SHP77 (cell line): ENCODE results near the gene ETFA.

Experiments
- DNase-seq, 2 experiments: peaks; one replicate each; lab custom pipeline; 2025; lab: John Stamatoyannopoulos, UW

Gene ETFA

GRCh38 chr15:76340198-76340802 is 29.0 kb upstream of the ETFA start:
- DNase-seq, result peak in 1 of 2 experiments; percentile 19

- no peak for DNase-seq
Observed at GRCh38 chr15:76339305-76340197, 28.3 kb upstream of the ETFA start.

- DNase-seq, result no peak
Observed at GRCh38 chr15:76338486-76339304, 27.4 kb upstream of the ETFA start.

- no peak for DNase-seq
Observed at GRCh38 chr15:76337696-76338485, 26.6 kb upstream of the ETFA start.

GRCh38 chr15:76337059-76337695 is 25.9 kb upstream of the ETFA start:
- DNase-seq, result no peak

- DNase-seq, result no peak
Observed at GRCh38 chr15:76336254-76337058, 25.2 kb upstream of the ETFA start, which contains the start of gene ISL2. Gene ISL2, plus strand, starts transcription at chr15:76336773. Its CDS starts 111 bp downstream, at chr15:76336884.

- DNase-seq, result no peak
Observed at GRCh38 chr15:76335307-76336253, 24.3 kb upstream of the ETFA start.

GRCh38 chr15:76334438-76335306 is 23.4 kb upstream of the ETFA start:
- DNase-seq, result no peak

GRCh38 chr15:76333720-76334437 is 22.6 kb upstream of the ETFA start:
- DNase-seq, result no peak

GRCh38 chr15:76333309-76333708 is 22.0 kb upstream of the ETFA start:
- no peak for DNase-seq

- no peak for DNase-seq
Observed at GRCh38 chr15:76332796-76333195, 21.5 kb upstream of the ETFA start.

GRCh38 chr15:76330080-76330680 is 18.9 kb upstream of the ETFA start:
- DNase-seq, result peak in 1 of 2 experiments; percentile 8

GRCh38 chr15:76328958-76329357 is 17.7 kb upstream of the ETFA start:
- no peak for DNase-seq

- no peak for DNase-seq
Observed at GRCh38 chr15:76328106-76328696, 16.9 kb upstream of the ETFA start.

- no peak for DNase-seq
Observed at GRCh38 chr15:76327191-76328105, 16.2 kb upstream of the ETFA start.

GRCh38 chr15:76325704-76326103 is 14.4 kb upstream of the ETFA start:
- DNase-seq, result no peak
